WERI-Rb-1 (cell line): Measurements from ENCODE around the gene KHSRP.

Experiments
- DNase-seq: peaks from one replicate; pipeline ENCODE4 v3.0.0-alpha.2; 2020
- H3K27ac ChIP-seq: fragments of 250-450 bp; sonication (Bioruptor Pico); 2 replicates; pipeline ENCODE4 v1.5.1; 2020; ENCODE audit warnings: mild to moderate bottlenecking, moderate library complexity
- H3K27me3 ChIP-seq: fragments of 250-450 bp; sonication (Bioruptor Pico); 2 replicates; pipeline ENCODE4 v1.5.1; 2021; ENCODE audit warnings: mild to moderate bottlenecking, low read depth, moderate library complexity; ENCODE audit not compliant: insufficient read depth, severe bottlenecking
- H3K36me3 ChIP-seq: fragments of 250-450 bp; sonication (Bioruptor Pico); 2 replicates; pipeline ENCODE4 v1.5.1; 2020; ENCODE audit warnings: mild to moderate bottlenecking, moderate library complexity
- H3K4me3 ChIP-seq: 2 replicates; pipeline ENCODE4 v1.5.1; 2011; ENCODE audit warnings: low read depth, mild to moderate bottlenecking, control low read depth, low read length
- H3K9me3 ChIP-seq: fragments of 250-450 bp; sonication (Bioruptor Pico); 2 replicates; pipeline ENCODE4 v1.5.1; 2021; ENCODE audit warnings: mild to moderate bottlenecking, moderate library complexity; ENCODE audit not compliant: severe bottlenecking
- CTCF ChIP-seq: IDR thresholded peaks from 2 replicates; pipeline ENCODE4 v1.5.1; 2011; ENCODE audit warnings: low read depth, mild to moderate bottlenecking, control low read depth, inconsistent platforms, low read length

KHSRP gene

GRCh38 chr19:6373096-6373812, 51.4 kb downstream of the KHSRP start:
- H3K4me3 ChIP-seq: peak overlapping the region; percentile 82
- no peaks in the 10 kb centered on the region for H3K9me3 ChIP-seq
- TF ChIP-seq CTCF: no peak
- H3K36me3 ChIP-seq: peaks cover 23% of the 10 kb centered on the region
- H3K27me3 ChIP-seq: no peaks in the 10 kb centered on the region
- peak overlapping the region; percentile 98 for H3K27ac ChIP-seq
- DNase-seq: peak; percentile 98

- peak within 1 kb of the TSS; percentile 82 for H3K4me3 ChIP-seq
- H3K27me3 ChIP-seq: no peaks in the 10 kb centered on the region
- DNase-seq: peak; percentile 99
- peaks cover 29% of the 10 kb centered on the region for H3K36me3 ChIP-seq
- H3K27ac ChIP-seq: peak within 1 kb of the TSS; percentile 98
- no peaks in the 10 kb centered on the region for H3K9me3 ChIP-seq
- no peak for TF ChIP-seq CTCF
These were observed 52.0 kb downstream of the KHSRP start, which contains the start of gene ALKBH7 for GRCh38 chr19:6372594-6373095. ALKBH7 (plus strand) TSS chr19:6372794; CDS start chr19:6372821, 27 bp downstream.

- H3K4me3 ChIP-seq: no peak overlapping the region
- H3K36me3 ChIP-seq: peaks cover 56% of the 10 kb centered on the region
- no peak for TF ChIP-seq CTCF
- no peak for DNase-seq
- H3K27ac ChIP-seq: no peak overlapping the region
- no peaks in the 10 kb centered on the region for H3K9me3 ChIP-seq
- no peaks in the 10 kb centered on the region for H3K27me3 ChIP-seq
These were observed 60.3 kb downstream of the KHSRP start for GRCh38 chr19:6364353-6364752.
